A673 (cell line): ENCODE measurements around the gene ZNF689. TPM values are rescaled to one million over a fixed set of nuclear protein-coding genes. Genes with fewer than 3 reads are reported as not detected.
"Not testable (repeated sequence)": the region's sequence is repeated elsewhere in the genome, so short reads cannot be mapped to it uniquely, and the experiment has no call there.

Experiments used
- BruUV-seq: library from RNA; stranded (reverse); fragments of 400-500 nt; replicated peaks from 2 replicates; lab custom pipeline; 2021; lab: Mats Ljungman, UMichigan
- CTCF ChIA-PET: fragments of 300-600 bp; sonication (Branson Sonifier 250); formaldehyde crosslinking; loops from one replicate; lab custom pipeline; 2022; ENCODE audit warnings: antibody characterized with exemption; lab: Charles Lee
- POLR2A ChIA-PET: fragments of 300-600 bp; sonication (Branson Sonifier 250); formaldehyde crosslinking; loops from one replicate; lab custom pipeline; 2022; ENCODE audit warnings: antibody characterized with exemption; ENCODE audit not compliant: low non-redundant PET; lab: Charles Lee
- DNase-seq: peaks from one replicate; pipeline ENCODE4 v3.0.0-alpha.2; 2015; ENCODE audit warnings: low spot score
- H3K27ac ChIP-seq: fragments of 200-600 bp; sonication (generic); 2 replicates; pipeline ENCODE4 v1.5.1; 2016; ENCODE audit warnings: mixed run types, low read depth, mild to moderate bottlenecking, mixed read lengths, antibody characterized with exemption, low read length; ENCODE audit not compliant: poor library complexity, severe bottlenecking
- H3K27me3 ChIP-seq: fragments of 200-600 bp; sonication (generic); replicated peaks from 2 replicates; pipeline ENCODE4 v1.6.1; 2017; ENCODE audit warnings: mixed run types, low read depth, mild to moderate bottlenecking, mixed read lengths, antibody characterized with exemption, low read length; ENCODE audit not compliant: insufficient read depth, poor library complexity
- H3K36me3 ChIP-seq: fragments of 200-600 bp; sonication (generic); 2 replicates; pipeline ENCODE4 v1.6.1; 2016; ENCODE audit warnings: mixed run types, mild to moderate bottlenecking, mixed read lengths, antibody characterized with exemption, low read length; ENCODE audit not compliant: insufficient read depth, poor library complexity, severe bottlenecking
- H3K4me1 ChIP-seq: fragments of 200-600 bp; sonication (generic); 2 replicates; pipeline ENCODE4 v1.6.1; 2017; ENCODE audit warnings: mixed run types, mild to moderate bottlenecking, mixed read lengths, antibody characterized with exemption, low read length; ENCODE audit not compliant: insufficient read depth, poor library complexity, severe bottlenecking
- H3K4me3 ChIP-seq: fragments of 200-600 bp; sonication (generic); 2 replicates; pipeline ENCODE4 v1.5.1; 2016; ENCODE audit warnings: low read depth, mixed run types, mild to moderate bottlenecking, mixed read lengths, low read length; ENCODE audit not compliant: poor library complexity, severe bottlenecking
- H3K9me3 ChIP-seq: fragments of 200-600 bp; sonication (generic); 2 replicates; pipeline ENCODE4 v1.6.1; 2016; ENCODE audit warnings: mixed run types, low read depth, mild to moderate bottlenecking, mixed read lengths, antibody characterized with exemption, low read length; ENCODE audit not compliant: poor library complexity, severe bottlenecking
- CTCF ChIP-seq: fragments of 300-800, 200-600 bp; sonication (generic); conservative IDR thresholded peaks from 2 replicates; pipeline ENCODE4 v1.5.1; 2017; ENCODE audit warnings: low read depth, mild to moderate bottlenecking, antibody characterized with exemption, low read length, moderate library complexity, mixed read lengths
- EZH2 ChIP-seq: fragments of 200-600 bp; sonication (generic); IDR thresholded peaks from 2 replicates; pipeline ENCODE4 v1.6.1; 2017; ENCODE audit warnings: borderline replicate concordance, low read depth, mild to moderate bottlenecking, mixed read lengths, antibody characterized with exemption, low read length; ENCODE audit not compliant: poor library complexity, severe bottlenecking
- intact Hi-C: fragments of 100-400 bp; cut with micrococcal nuclease; formaldehyde crosslinking; loops from one replicate; pipeline ENCODE4 v1.10.0; 2022; ENCODE audit not compliant: unreplicated experiment
- total RNA-seq: library from RNA; stranded (reverse); gene quantifications from 2 replicates; pipeline ENCODE4 v1.2.3, GENCODE V29; 2021

The ZNF689 gene
- total RNA-seq, 1 experiment from 2014 or later = 21.1 TPM

- peaks cover 8% of the 10 kb centered on the region for H3K4me1 ChIP-seq
- ChIA-PET POLR2A (no interaction called here), CTCF (interaction anchor here (0.6 kb wide), 1 partner anchor 286 kb away, joined by 5 read pairs; no protein-coding TSS in a partner anchor)
- H3K9me3 ChIP-seq = no peaks in the 10 kb centered on the region
- H3K27ac ChIP-seq = no peak overlapping the region
- no peaks in the 10 kb centered on the region for H3K27me3 ChIP-seq
- no peaks in the 10 kb centered on the region for H3K36me3 ChIP-seq
- H3K4me3 ChIP-seq = no peak overlapping the region
- intact Hi-C loops = no loop called here
- TF ChIP-seq EZH2 = no peak
- TF ChIP-seq CTCF = no peak
- BruUV-seq = no TSS peak
- no peak for DNase-seq
Measured at GRCh38 chr16:30636599-30636998, 26.4 kb upstream of the ZNF689 start.

- H3K27me3 ChIP-seq = no peaks in the 10 kb centered on the region
- POLR2A ChIA-PET = no interaction called here
- TF ChIP-seq CTCF = no peak
- no peak for TF ChIP-seq EZH2
- H3K4me3 ChIP-seq = peak overlapping the region; percentile 72
- intact Hi-C loops = no loop called here
- no peaks in the 10 kb centered on the region for H3K9me3 ChIP-seq
- peak overlapping the region; percentile 97 for H3K27ac ChIP-seq
- BruUV-seq = TSS peak; percentile 98
- H3K4me1 ChIP-seq = peaks cover 11% of the 10 kb centered on the region
- H3K36me3 ChIP-seq = no peaks in the 10 kb centered on the region
- CTCF ChIA-PET = interaction anchor here (0.6 kb wide), 1 partner anchor 204 kb away, joined by 4 read pairs; the partner anchor contains the start of gene DCTPP1
- no peak for DNase-seq
Measured at GRCh38 chr16:30633526-30633925, 23.3 kb upstream of the ZNF689 start.

GRCh38 chr16:30632454-30632853 lies 22.3 kb upstream of the ZNF689 start:
- H3K4me3 ChIP-seq, BruUV-seq, DNase-seq, H3K27ac ChIP-seq, H3K9me3 ChIP-seq, H3K36me3 ChIP-seq, POLR2A ChIA-PET, CTCF ChIA-PET, intact Hi-C loops, H3K27me3 ChIP-seq: not testable (repeated sequence)
- H3K4me1 ChIP-seq = peaks cover 12% of the 10 kb centered on the region
